Mononuclear cell (primary cell): ENCODE measurements around the gene ST8SIA5. TPM values are rescaled to one million over a fixed set of nuclear protein-coding genes. Genes with fewer than 3 reads are reported as not detected.

Experiments used
- H3K27me3 ChIP-seq: 2 replicates; pipeline ENCODE4 v1.6.0; 2011; ENCODE audit warnings: low read length, control low read depth; ENCODE audit not compliant: insufficient read depth
- H3K4me1 ChIP-seq: 2 replicates; pipeline ENCODE4 v1.5.1; 2011; ENCODE audit warnings: mild to moderate bottlenecking, low read length, control low read depth; ENCODE audit not compliant: insufficient read depth
- H3K4me3 ChIP-seq: 2 replicates; pipeline ENCODE4 v1.5.1; 2011; ENCODE audit warnings: mild to moderate bottlenecking, low read length, moderate library complexity
- H3K9me3 ChIP-seq: 2 replicates; pipeline ENCODE4 v1.5.1; 2011; ENCODE audit warnings: low read depth, mild to moderate bottlenecking, control low read depth, low read length
- total RNA-seq: library from RNA; depleted of rRNA; stranded (reverse); fragments of >200 nt; gene quantifications from one replicate; pipeline ENCODE4 v1.2.3, GENCODE V29; 2012

ST8SIA5 gene
- total RNA-seq, 1 donor: under 0.01 TPM

DNA sequence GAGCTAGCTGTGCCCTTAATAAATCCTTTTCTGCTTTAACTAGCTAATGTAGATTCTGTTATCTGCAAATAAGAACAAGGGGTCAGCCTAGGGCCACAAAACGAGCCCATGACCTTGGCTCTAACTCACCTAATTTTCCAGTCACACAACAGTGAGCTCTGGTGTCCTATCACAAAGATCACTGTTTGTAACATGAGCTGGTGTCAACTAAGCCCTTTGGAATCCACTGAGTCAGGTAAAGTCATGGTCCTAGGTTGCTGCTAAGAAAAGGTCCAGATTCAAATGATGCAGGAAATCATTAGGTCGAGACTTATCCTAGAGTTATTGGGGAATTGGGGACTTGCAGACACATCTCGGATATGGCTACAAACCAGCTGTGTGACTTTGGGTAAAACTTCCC lies 49.9 kb downstream of the ST8SIA5 start:
- no peaks in the 10 kb centered on the region for H3K9me3 ChIP-seq
- H3K27me3 ChIP-seq: no peaks in the 10 kb centered on the region
- no peak overlapping the region for H3K4me3 ChIP-seq
- H3K4me1 ChIP-seq: no peaks in the 10 kb centered on the region

- no peaks in the 10 kb centered on the region for H3K9me3 ChIP-seq
- no peak overlapping the region for H3K4me3 ChIP-seq
- no peaks in the 10 kb centered on the region for H3K27me3 ChIP-seq
- no peaks in the 10 kb centered on the region for H3K4me1 ChIP-seq
Measured at GRCh38 chr18:46705521-46705920, 51.3 kb downstream of the ST8SIA5 start.

DNA sequence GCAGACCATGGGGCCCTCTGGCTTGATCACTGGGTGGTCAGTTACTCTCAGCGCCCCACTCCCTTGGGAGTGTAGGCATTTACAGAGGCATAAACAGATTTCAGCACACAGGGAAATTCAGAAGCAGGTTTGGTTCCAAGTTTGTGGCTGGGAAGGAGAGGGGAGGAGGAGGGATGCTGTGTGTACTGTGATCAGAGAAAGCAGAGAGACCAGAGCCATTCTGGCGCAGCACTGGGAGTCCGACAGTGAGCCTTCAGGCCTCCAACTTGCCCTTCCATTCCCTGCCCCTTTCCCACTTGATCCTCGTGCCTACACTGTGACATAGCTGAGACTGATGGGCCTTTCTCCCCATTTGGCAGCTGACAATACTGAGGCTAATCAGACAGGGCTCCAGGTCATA lies 52.0 kb downstream of the ST8SIA5 start:
- no peaks in the 10 kb centered on the region for H3K4me1 ChIP-seq
- H3K9me3 ChIP-seq: no peaks in the 10 kb centered on the region
- H3K4me3 ChIP-seq: no peak overlapping the region
- no peaks in the 10 kb centered on the region for H3K27me3 ChIP-seq

GRCh38 chr18:46704189-46704588 lies 52.7 kb downstream of the ST8SIA5 start:
- no peaks in the 10 kb centered on the region for H3K27me3 ChIP-seq
- no peaks in the 10 kb centered on the region for H3K4me1 ChIP-seq
- H3K9me3 ChIP-seq: no peaks in the 10 kb centered on the region
- no peak overlapping the region for H3K4me3 ChIP-seq

DNA sequence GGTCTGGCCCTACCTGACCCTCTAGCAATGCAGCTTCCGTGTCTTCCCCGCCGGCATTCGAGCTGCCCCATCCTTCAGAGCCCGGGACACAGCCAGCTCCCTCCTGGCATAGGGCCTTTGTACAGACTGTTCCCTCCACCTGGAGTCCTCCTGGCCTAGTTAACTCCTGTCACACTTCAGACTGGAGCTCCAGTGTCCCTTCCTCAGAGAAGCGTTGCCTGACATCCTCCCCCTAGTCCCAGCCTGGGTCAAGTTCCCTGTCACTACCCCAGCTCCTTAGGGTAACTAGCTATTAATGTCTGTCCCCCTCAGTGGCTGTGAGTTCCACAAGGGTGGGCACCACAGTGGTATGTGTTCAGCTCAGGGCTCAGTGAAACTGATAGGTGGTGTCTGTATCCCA lies 54.4 kb downstream of the ST8SIA5 start:
- no peaks in the 10 kb centered on the region for H3K9me3 ChIP-seq
- no peak overlapping the region for H3K4me3 ChIP-seq
- H3K4me1 ChIP-seq: no peaks in the 10 kb centered on the region
- H3K27me3 ChIP-seq: no peaks in the 10 kb centered on the region

DNA sequence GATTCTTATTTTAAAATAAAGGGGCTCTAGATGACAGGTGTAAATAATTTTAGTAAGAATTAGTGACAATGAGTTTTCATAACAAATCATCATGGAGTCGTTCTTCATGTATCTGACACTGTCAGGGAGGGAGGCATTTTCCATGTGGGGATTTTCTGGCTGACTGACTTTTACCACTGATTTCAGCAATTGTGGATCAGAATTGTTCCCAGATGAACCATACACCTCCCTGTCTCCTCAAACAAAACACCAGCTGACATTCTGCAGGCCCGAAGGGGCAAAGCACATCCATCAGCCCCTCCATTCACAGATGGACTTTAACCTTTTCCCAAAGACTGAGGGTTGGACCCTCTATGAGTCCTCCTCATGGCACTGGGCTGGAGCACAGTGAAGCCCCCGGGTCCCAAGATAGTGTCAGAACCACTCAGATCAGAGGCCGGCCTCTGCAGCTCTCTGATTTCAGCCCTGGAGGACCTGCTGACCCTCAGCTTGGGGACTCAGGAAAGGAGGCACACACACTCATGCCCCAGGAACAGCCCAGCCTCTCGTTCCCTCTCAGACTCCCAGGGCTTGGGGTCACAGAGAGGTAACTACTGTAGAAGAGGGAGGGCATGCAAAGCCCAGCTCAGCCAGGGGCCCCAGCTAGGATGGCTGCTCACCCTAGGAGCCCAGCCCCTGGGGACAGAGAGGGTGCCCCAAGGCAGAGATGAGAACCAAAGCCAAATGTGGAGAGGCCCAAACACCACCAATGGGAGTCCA lies 56.6 kb downstream of the ST8SIA5 start:
- no peaks in the 10 kb centered on the region for H3K27me3 ChIP-seq
- H3K4me1 ChIP-seq: no peaks in the 10 kb centered on the region
- H3K9me3 ChIP-seq: no peaks in the 10 kb centered on the region
- no peak overlapping the region for H3K4me3 ChIP-seq

GRCh38 chr18:46696702-46697101 lies 60.2 kb downstream of the ST8SIA5 start:
- no peaks in the 10 kb centered on the region for H3K27me3 ChIP-seq

DNA sequence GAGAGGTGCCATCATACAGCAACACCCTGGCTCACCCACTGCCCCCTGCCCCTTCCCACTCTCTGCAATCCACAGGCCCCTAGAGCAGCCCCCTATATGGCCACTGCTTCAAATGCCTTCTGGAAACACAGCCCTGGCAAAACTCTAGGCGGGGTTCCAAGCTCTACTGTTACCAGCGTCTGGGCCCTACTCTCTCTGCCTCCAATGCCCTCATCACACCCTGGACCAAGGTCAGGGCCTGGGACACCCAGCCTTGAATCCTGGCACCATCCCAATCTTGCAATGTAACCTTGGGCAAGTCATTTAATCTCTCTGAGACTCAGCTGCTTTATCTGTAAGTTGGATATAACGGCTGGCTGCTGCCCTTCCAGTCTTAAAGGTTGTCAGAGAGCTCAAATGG lies 60.6 kb downstream of the ST8SIA5 start:
- no peak overlapping the region for H3K4me3 ChIP-seq
- no peaks in the 10 kb centered on the region for H3K27me3 ChIP-seq
- H3K4me1 ChIP-seq: no peaks in the 10 kb centered on the region
- no peaks in the 10 kb centered on the region for H3K9me3 ChIP-seq

More at GRCh38 chr18:46696702-46697101, 60.2 kb downstream of the ST8SIA5 start:
- no peak overlapping the region for H3K4me3 ChIP-seq
- H3K9me3 ChIP-seq: no peaks in the 10 kb centered on the region
- no peaks in the 10 kb centered on the region for H3K4me1 ChIP-seq

DNA sequence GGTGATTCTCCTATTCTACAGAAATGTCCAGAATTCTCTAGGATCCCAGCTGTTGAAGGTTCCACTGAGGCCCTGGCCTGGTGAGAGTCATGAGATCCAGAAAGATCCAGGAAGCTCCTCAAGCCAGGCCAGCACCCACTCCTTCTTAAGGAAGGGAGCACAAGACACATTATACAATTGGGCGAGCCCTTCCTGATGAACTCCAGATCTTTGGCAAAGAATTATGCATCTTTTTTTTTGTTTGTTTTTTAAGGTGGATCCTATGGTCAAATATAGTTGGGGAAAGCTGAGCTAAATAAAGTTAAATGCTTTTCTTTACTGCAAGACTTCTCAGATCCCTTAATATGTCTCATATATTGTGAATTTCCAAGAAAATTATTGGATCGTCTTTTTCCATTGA lies 62.9 kb downstream of the ST8SIA5 start:
- Histone ChIP-seq H3K4me1 (no peaks in the 10 kb centered on the region), H3K9me3 (no peaks in the 10 kb centered on the region), H3K27me3 (no peaks in the 10 kb centered on the region), H3K4me3 (no peak overlapping the region)

DNA sequence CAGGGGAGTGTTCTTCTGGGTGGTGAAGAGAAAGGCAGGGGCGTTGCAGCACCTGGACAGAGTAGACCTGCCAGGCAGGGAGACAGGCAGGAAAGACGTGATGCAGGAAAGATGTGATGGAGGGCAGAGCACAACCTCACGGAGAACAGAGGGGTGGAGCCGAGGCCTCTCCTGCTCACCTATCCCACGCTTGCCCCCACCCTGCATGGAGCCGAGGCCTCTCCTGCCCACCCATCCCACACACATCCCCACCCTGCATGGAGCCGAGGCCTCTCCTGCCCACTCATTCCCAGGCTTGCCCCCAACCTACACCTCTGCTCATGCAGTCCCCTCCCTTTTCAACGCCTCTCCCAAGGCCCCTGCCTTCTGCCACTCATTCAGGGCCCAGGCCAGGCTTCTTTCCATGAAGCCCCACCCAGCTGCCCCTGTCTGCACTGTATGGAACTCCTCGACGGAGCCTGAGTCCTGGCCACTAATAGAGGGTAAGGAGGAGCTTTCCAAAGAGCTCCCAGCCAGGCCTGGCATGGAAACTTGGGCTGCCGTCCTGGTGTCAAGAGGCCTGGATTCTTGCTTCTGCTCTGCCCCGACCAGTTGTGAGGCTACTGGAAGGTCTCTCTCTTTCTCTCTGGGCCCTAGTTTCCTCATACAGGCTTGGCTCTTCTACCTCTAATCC lies 67.9 kb downstream of the ST8SIA5 start:
- Histone ChIP-seq H3K4me3 (no peak overlapping the region), H3K27me3 (no peaks in the 10 kb centered on the region), H3K4me1 (no peaks in the 10 kb centered on the region), H3K9me3 (no peaks in the 10 kb centered on the region)

DNA sequence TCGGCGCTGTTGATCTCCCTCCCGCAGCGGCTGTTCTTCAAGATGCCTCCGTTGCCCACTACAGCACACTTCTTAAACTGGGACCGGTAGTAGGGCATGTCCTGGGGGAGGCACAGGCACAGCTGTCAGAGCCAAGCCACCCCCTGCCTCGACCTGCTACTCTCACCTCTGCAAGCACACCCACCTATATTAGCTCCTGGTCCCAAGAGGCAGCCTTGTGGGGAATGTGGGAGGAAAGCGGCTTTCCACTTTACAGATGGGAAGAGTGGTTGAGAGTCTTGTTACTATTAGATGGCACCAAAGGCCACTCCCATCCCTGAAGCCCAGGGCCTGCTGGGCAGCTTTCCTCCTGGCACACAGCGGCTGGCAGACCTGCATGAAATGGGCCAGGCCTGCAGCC lies 70.7 kb downstream of the ST8SIA5 start:
- Histone ChIP-seq H3K4me3 (no peak overlapping the region), H3K4me1 (no peaks in the 10 kb centered on the region), H3K27me3 (no peaks in the 10 kb centered on the region), H3K9me3 (no peaks in the 10 kb centered on the region)

GRCh38 chr18:46683252-46683651 lies 73.6 kb downstream of the ST8SIA5 start:
- Histone ChIP-seq H3K27me3 (no peaks in the 10 kb centered on the region), H3K4me1 (no peaks in the 10 kb centered on the region), H3K9me3 (no peaks in the 10 kb centered on the region)

GRCh38 chr18:46680784-46681695 lies 75.8 kb downstream of the ST8SIA5 start:
- H3K4me3 ChIP-seq: no peak overlapping the region
- H3K27me3 ChIP-seq: no peaks in the 10 kb centered on the region
- H3K4me1 ChIP-seq: no peaks in the 10 kb centered on the region
- H3K9me3 ChIP-seq: no peaks in the 10 kb centered on the region

More at GRCh38 chr18:46683252-46683651, 73.6 kb downstream of the ST8SIA5 start:
- H3K4me3 ChIP-seq: no peak overlapping the region

DNA sequence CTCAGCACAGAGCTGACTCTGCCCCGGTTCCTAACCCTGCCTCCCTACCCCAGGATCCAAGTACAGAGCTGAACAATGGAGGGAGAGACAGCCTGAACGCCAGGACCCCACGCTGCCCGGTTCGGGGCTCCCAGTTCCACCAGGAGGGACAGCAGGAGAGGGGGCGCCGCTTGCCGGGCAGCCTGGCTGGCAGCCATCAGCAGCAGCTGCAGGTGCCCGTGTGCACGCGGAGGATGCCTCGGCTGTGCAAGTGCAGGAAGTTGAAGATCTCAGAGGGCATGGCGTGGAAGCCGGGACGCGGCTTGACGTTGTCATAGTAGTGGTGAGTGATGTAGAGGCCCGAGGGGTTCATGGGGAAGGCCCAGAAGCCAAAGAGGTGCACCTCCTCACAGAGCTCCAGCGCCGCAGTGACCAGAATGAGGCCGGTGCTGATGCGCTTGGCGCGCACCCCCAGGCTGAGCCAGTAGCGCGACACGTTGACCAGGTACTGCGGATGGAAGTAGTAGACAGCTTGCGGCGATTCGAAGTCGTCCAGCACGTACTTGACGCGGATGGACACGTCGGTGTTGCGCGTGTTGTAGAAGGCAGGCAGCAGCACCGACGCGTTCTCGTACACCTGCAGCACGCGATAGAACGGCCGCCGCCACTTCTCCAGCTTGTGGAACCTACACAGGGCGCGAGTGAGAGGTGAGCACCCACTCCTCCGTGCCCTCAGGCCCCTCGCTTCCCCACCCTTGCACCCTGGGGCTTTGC lies 76.8 kb downstream of the ST8SIA5 start:
- Histone ChIP-seq H3K4me3 (no peak overlapping the region), H3K27me3 (no peaks in the 10 kb centered on the region), H3K4me1 (no peaks in the 10 kb centered on the region), H3K9me3 (no peaks in the 10 kb centered on the region)
